H1 (cell line): ENCODE data around the gene C20orf144. TPM values are rescaled to one million over a fixed set of nuclear protein-coding genes. Genes with fewer than 3 reads are reported as not detected.
A peak's percentile ranks its signal among the peaks of the same experiment; 100 is the strongest.

Source experiments
- CTCF ChIA-PET: fragments of 300-600 bp; sonication (Branson Sonifier 250); formaldehyde crosslinking; loops from one replicate; lab custom pipeline; 2021; ENCODE audit not compliant: partially characterized antibody; lab: Charles Lee
- POLR2A ChIA-PET: fragments of 300-600 bp; sonication (Branson Sonifier 250); formaldehyde crosslinking; loops from one replicate; lab custom pipeline; 2021; ENCODE audit warnings: inconsistent platforms; ENCODE audit not compliant: partially characterized antibody; lab: Charles Lee
- DNase-seq, 2 experiments: peaks; one replicate each; pipeline versions ENCODE4 v3.0.0 to v3.0.0-alpha.2; 2010 to 2022; ENCODE audit warnings: low spot score in 2 of 2, low read depth in 1 of 2, mixed read lengths in 1 of 2
- FAIRE-seq: peaks from 2 replicates; lab custom pipeline; 2011; peaks lifted over from hg19 to GRCh38; lab: Jason Lieb, UNC
- H2AFZ ChIP-seq: 2 replicates; pipeline ENCODE4 v1.8.1; 2012; ENCODE audit warnings: low read length, inconsistent platforms
- H2AK5ac ChIP-seq: 2 replicates; pipeline ENCODE4 v1.6.1; 2013; ENCODE audit warnings: low read depth, low read length
- H2BK120ac ChIP-seq: replicated peaks from 2 replicates; pipeline ENCODE3; 2013; ENCODE audit warnings: low read depth, low read length, inconsistent platforms
- H2BK12ac ChIP-seq: 2 replicates; pipeline ENCODE4 v1.6.1; 2013; ENCODE audit warnings: low read depth, low read length
- H2BK15ac ChIP-seq: 2 replicates; pipeline ENCODE4 v1.6.1; 2013; ENCODE audit warnings: low read length
- H2BK20ac ChIP-seq: 2 replicates; pipeline ENCODE4 v1.6.1; 2013; ENCODE audit warnings: low read length
- H2BK5ac ChIP-seq: 2 replicates; pipeline ENCODE4 v1.6.1; 2013; ENCODE audit warnings: low read depth, low read length
- H3K14ac ChIP-seq: 2 replicates; pipeline ENCODE4 v1.6.1; 2013; ENCODE audit warnings: inconsistent platforms; ENCODE audit not compliant: insufficient read length
- H3K18ac ChIP-seq: 2 replicates; pipeline ENCODE4 v1.6.1; 2013; ENCODE audit warnings: low read length; ENCODE audit errors: extremely low read depth
- H3K23ac ChIP-seq: 2 replicates; pipeline ENCODE4 v1.6.1; 2013; ENCODE audit warnings: inconsistent platforms; ENCODE audit not compliant: insufficient read length
- H3K23me2 ChIP-seq: 2 replicates; pipeline ENCODE4 v1.6.1; 2013; ENCODE audit warnings: low read depth, low read length
- H3K27ac ChIP-seq: 2 replicates; pipeline ENCODE4 v1.6.1; 2011; ENCODE audit warnings: low read depth, low read length, inconsistent platforms
- H3K27me3 ChIP-seq, 4 experiments: replicated peaks in 1 of 4; 1 replicate in 1 of 4; 2 replicates in 3 of 4; pipeline versions ENCODE4 v1.6.1 to v1.8.1; 2011 to 2013; ENCODE audit warnings: low read length in 3 of 4, mild to moderate bottlenecking in 3 of 4, inconsistent platforms in 2 of 4, mixed read lengths in 2 of 4, moderate library complexity in 1 of 4; ENCODE audit not compliant: control insufficient read depth in 3 of 4, insufficient read depth in 3 of 4; ENCODE audit errors: extremely low read depth in 1 of 4
- H3K36me3 ChIP-seq, 4 experiments: 2 replicates each; pipeline versions ENCODE4 v1.6.1 to v1.8.1; 2011 to 2013; ENCODE audit warnings: mild to moderate bottlenecking in 4 of 4, low read length in 3 of 4, moderate library complexity in 2 of 4, control low read depth in 1 of 4, inconsistent platforms in 1 of 4; ENCODE audit not compliant: insufficient read depth in 4 of 4, control insufficient read depth in 2 of 4
- H3K4ac ChIP-seq: replicated peaks from 2 replicates; pipeline ENCODE3; 2013; ENCODE audit warnings: low read length, low read depth, mixed read lengths, inconsistent platforms; ENCODE audit not compliant: insufficient read length
- H3K4me1 ChIP-seq, 4 experiments: replicated peaks in 1 of 4; 1 replicate in 1 of 4; 2 replicates in 3 of 4; pipeline versions ENCODE4 v1.6.1 to v1.8.1; 2011 to 2013; ENCODE audit warnings: low read length in 3 of 4, inconsistent platforms in 2 of 4, mixed read lengths in 1 of 4; ENCODE audit not compliant: insufficient read depth in 4 of 4, control insufficient read depth in 3 of 4
- H3K4me2 ChIP-seq, 2 experiments: 2 replicates each; pipeline versions ENCODE4 v1.6.1 to v1.8.1; 2011 to 2013; ENCODE audit warnings: low read depth in 2 of 2, low read length in 2 of 2, control low read depth in 1 of 2, inconsistent platforms in 1 of 2, mild to moderate bottlenecking in 1 of 2; ENCODE audit not compliant: insufficient read depth in 1 of 2
- H3K4me3 ChIP-seq, 4 experiments: fragments of 200-600, 300-600 bp in 1 of 4; sonication (generic), shearing (Covaris generic), sonication (Bioruptor Twin) in 1 of 4; 2 replicates each; pipeline versions ENCODE4 v1.5.1 to v1.8.1; 2011 to 2016; ENCODE audit warnings: low read length in 4 of 4, low read depth in 3 of 4, control low read depth in 2 of 4, inconsistent platforms in 2 of 4, mild to moderate bottlenecking in 2 of 4, mixed read lengths in 1 of 4, moderate library complexity in 1 of 4; ENCODE audit not compliant: insufficient read depth in 2 of 4; ENCODE audit errors: extremely low read depth in 1 of 4
- H3K56ac ChIP-seq: replicated peaks from 2 replicates; pipeline ENCODE3; 2013; ENCODE audit warnings: low read depth, mild to moderate bottlenecking, mixed read lengths, low read length, inconsistent platforms; ENCODE audit not compliant: insufficient read length
- H3K79me1 ChIP-seq: 2 replicates; pipeline ENCODE4 v1.6.1; 2013; ENCODE audit warnings: low read depth, low read length, control low read depth
- H3K79me2 ChIP-seq, 2 experiments: 2 replicates each; pipeline versions ENCODE4 v1.6.1 to v1.8.1; 2012 to 2013; ENCODE audit warnings: low read length in 2 of 2, mild to moderate bottlenecking in 2 of 2, inconsistent platforms in 1 of 2; ENCODE audit not compliant: insufficient read depth in 2 of 2, control insufficient read depth in 1 of 2
- H3K9ac ChIP-seq, 4 experiments: replicated peaks in 1 of 4; 1 replicate in 1 of 4; 2 replicates in 3 of 4; pipeline versions ENCODE4 v1.6.1 to v1.8.1; 2011 to 2013; ENCODE audit warnings: low read depth in 3 of 4, low read length in 3 of 4, control low read depth in 2 of 4, mild to moderate bottlenecking in 2 of 4, moderate library complexity in 2 of 4, inconsistent platforms in 1 of 4; ENCODE audit errors: extremely low read depth in 1 of 4
- H3K9me3 ChIP-seq, 2 experiments: 2 replicates each; pipeline versions ENCODE4 v1.6.1 to v1.8.1; 2012 to 2013; ENCODE audit warnings: mild to moderate bottlenecking in 2 of 2, moderate library complexity in 2 of 2, control low read depth in 1 of 2, inconsistent platforms in 1 of 2, low read depth in 1 of 2, low read length in 1 of 2, mixed read lengths in 1 of 2; ENCODE audit not compliant: insufficient read depth in 2 of 2
- H4K20me1 ChIP-seq, 2 experiments: replicated peaks in 1 of 2; 2 replicates each; pipeline versions ENCODE3 to v1.8.1; 2011 to 2013; ENCODE audit warnings: inconsistent platforms in 2 of 2, low read length in 2 of 2, mild to moderate bottlenecking in 1 of 2; ENCODE audit not compliant: insufficient read depth in 2 of 2, control insufficient read depth in 1 of 2
- H4K5ac ChIP-seq: 2 replicates; pipeline ENCODE4 v1.6.1; 2013; ENCODE audit warnings: low read length, low read depth, mixed read lengths, inconsistent platforms; ENCODE audit not compliant: insufficient read length
- H4K8ac ChIP-seq: 2 replicates; pipeline ENCODE4 v1.8.0; 2013; ENCODE audit warnings: mild to moderate bottlenecking, moderate library complexity, low read length, inconsistent platforms; ENCODE audit not compliant: insufficient read depth; ENCODE audit errors: extremely low read depth
- H4K91ac ChIP-seq: replicated peaks from 2 replicates; pipeline ENCODE3; 2013; ENCODE audit warnings: low read length, mixed read lengths, inconsistent platforms; ENCODE audit not compliant: insufficient read length
- CBX8 ChIP-seq: fragments of 300-800, 300-1000 bp; sonication (generic); IDR thresholded peaks from 2 replicates; pipeline ENCODE4 v1.7.1; 2016; ENCODE audit warnings: low read depth, low read length, borderline replicate concordance
- CHD2 ChIP-seq: IDR thresholded peaks from 2 replicates; pipeline ENCODE4 v1.6.1; 2012; ENCODE audit warnings: low read length, improper control_type of control experiment
- JUN ChIP-seq: IDR thresholded peaks from 2 replicates; pipeline ENCODE4 v1.6.1; 2011; ENCODE audit warnings: low read depth, mild to moderate bottlenecking, improper control_type of control experiment, low read length
- MAFK ChIP-seq: IDR thresholded peaks from 2 replicates; pipeline ENCODE4 v1.6.1; 2012; ENCODE audit warnings: low read depth, mild to moderate bottlenecking, improper control_type of control experiment, low read length
- NANOG ChIP-seq: IDR thresholded peaks from 2 replicates; pipeline ENCODE4 v1.6.1; 2011; ENCODE audit warnings: low read length, low read depth, mild to moderate bottlenecking, inconsistent platforms; ENCODE audit not compliant: insufficient read depth, poor library complexity, severe bottlenecking
- RFX5 ChIP-seq: IDR thresholded peaks from 2 replicates; pipeline ENCODE4 v1.6.1; 2011; ENCODE audit warnings: low read depth, low read length, improper control_type of control experiment, borderline replicate concordance
- SIN3A ChIP-seq, 2 experiments: IDR thresholded peaks in 1 of 2; conservative IDR thresholded peaks in 1 of 2; 2 replicates each; pipeline ENCODE4 v1.6.1; 2011 to 2012; ENCODE audit warnings: low read length in 2 of 2, improper control_type of control experiment in 1 of 2, low read depth in 1 of 2, mild to moderate bottlenecking in 1 of 2
- SIX5 ChIP-seq: IDR thresholded peaks from 2 replicates; pipeline ENCODE4 v1.6.1; 2011; ENCODE audit warnings: mild to moderate bottlenecking, low read depth, low read length
- TBP ChIP-seq: IDR thresholded peaks from 2 replicates; pipeline ENCODE4 v1.6.1; 2011; ENCODE audit warnings: low read depth, low read length, improper control_type of control experiment
- YY1 ChIP-seq: IDR thresholded peaks from 2 replicates; pipeline ENCODE4 v1.6.1; 2011; ENCODE audit warnings: low read depth, mild to moderate bottlenecking, low read length
- WGBS, 2 experiments: shearing (Covaris generic) in 1 of 2; methylation state at CpG; one replicate each; pipeline versions ENCODE4 v1.1.6 to v1.1.7; 2013 to 2015; ENCODE audit warnings: low lambda C conversion rate in 2 of 2, mixed read lengths in 2 of 2, inconsistent platforms in 1 of 2, low coverage in 1 of 2, missing lambda C conversion rate in 1 of 2; ENCODE audit not compliant: insufficient replicate concordance in 2 of 2, insufficient coverage in 1 of 2, insufficient read length in 1 of 2; ENCODE audit errors: extremely low coverage in 1 of 2, missing lambda C conversion rate in 1 of 2; 5-methylcytosine and 5-hydroxymethylcytosine counted together
- polyA plus RNA-seq, 7 experiments: library from polyadenylated mRNA; depleted of rRNA in 3 of 7; stranded (reverse) in 5 of 7; unstranded in 2 of 7; fragments of >200 nt in 5 of 7; fragments of 200-250 nt in 2 of 7; gene quantifications; 1 replicate in 5 of 7; 2 replicates in 1 of 7; 4 replicates in 1 of 7; pipeline versions ENCODE4 v1.2.1 to v1.2.3, GENCODE V29; 2011 to 2013; ENCODE audit warnings: missing spikeins in 2 of 7, mixed read lengths in 2 of 7
- total RNA-seq: library from RNA; stranded (reverse); fragmentation: NEBNext Ultra II Directional; extraction: Animal tissue kit (Norgen Biotek cat#: 25700); gene quantifications from 2 replicates; pipeline ENCODE4 v1.2.1, GENCODE V29; 2021
- TF ChIP-seq, protein P1 (sequence below): IDR thresholded peaks from 2 replicates; pipeline ENCODE4 v1.6.1; 2012; ENCODE audit warnings: inconsistent platforms

C20orf144 gene
- total and polyA plus RNA-seq, 2 of the 8 experiments (the other 6 are each of a cell fraction or from before 2014, with no cell fraction given), result 0.21 to 0.24 TPM

GRCh38 chr20:33668466-33669155, 6.5 kb downstream of the C20orf144 start:
- Histone ChIP-seq H3K27me3 (peaks cover 0 to 10% (median 3%) of the 10 kb centered on the region in 4 experiments; a peak in 3 of 7 replicates), H3K79me1 (no peaks in the 10 kb centered on the region; the same call in 1 of the 2 replicates), H2AFZ (no peak overlapping the region), H3K9me3 (peaks cover 0 to 5% of the 10 kb centered on the region in 2 experiments; a peak in 1 of 4 replicates), H4K5ac (no peak overlapping the region), H4K91ac (no peak overlapping the region), H3K4me2 (no peak overlapping the region; a peak in 1 of 4 replicates), H3K23me2 (peaks cover 23% of the 10 kb centered on the region)
- DNase-seq (no peak), FAIRE-seq (no peak)
- CTCF ChIA-PET, result interaction anchor here (0.6 to 4.3 kb wide), 32 partner anchors 9 to 1842 kb away, joined by 3 to 38 read pairs (median 4); no protein-coding TSS in a partner anchor
- no peak for TF ChIP-seq CHD2
- TF ChIP-seq SIN3A (conservative IDR thresholded peaks at IDR 0.05 in 1 of 2, IDR thresholded peaks at IDR 0.05 in 1 of 2; ENCODE audit: low read depth in 1 of 2, low read length in 2 of 2), result no peak
- TF ChIP-seq JUN, result no peak
- TF ChIP-seq CBX8, result no peak
- TF ChIP-seq RFX5, result no peak
- TF ChIP-seq YY1, result no peak
- TF ChIP-seq NANOG, result no peak
- no peak for TF ChIP-seq TBP
- TF ChIP-seq SIX5, result no peak
- no peak for TF ChIP-seq MAFK
- TF ChIP-seq, protein P1, sequence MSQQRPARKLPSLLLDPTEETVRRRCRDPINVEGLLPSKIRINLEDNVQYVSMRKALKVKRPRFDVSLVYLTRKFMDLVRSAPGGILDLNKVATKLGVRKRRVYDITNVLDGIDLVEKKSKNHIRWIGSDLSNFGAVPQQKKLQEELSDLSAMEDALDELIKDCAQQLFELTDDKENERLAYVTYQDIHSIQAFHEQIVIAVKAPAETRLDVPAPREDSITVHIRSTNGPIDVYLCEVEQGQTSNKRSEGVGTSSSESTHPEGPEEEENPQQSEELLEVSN, result no peak
- TF ChIP-seq, all 59 proteins: peak for 0
- H3K56ac ChIP-seq, result no peak overlapping the region
- H4K20me1 ChIP-seq, result peaks cover 0 to 15% of the 10 kb centered on the region in 2 experiments
- H4K8ac ChIP-seq, result no peak overlapping the region
- H3K4me3 ChIP-seq, result no peak overlapping the region
- 0 out of 2 replicates have a peak overlapping the region, but pooled peaks have one; percentile 29 for H2BK15ac ChIP-seq
- no peak overlapping the region for H3K4ac ChIP-seq
- 89% methylated on average over 13 of the region's 13 CpGs; no CpG with 5 or more reads in 1 of the 2 experiments for WGBS, 2 experiments
- no peak overlapping the region for H3K14ac ChIP-seq
- no peak overlapping the region for H3K27ac ChIP-seq
- no peak overlapping the region for H3K18ac ChIP-seq
- H2BK12ac ChIP-seq, result no peak overlapping the region
- H3K36me3 ChIP-seq, result peaks cover 2 to 10% (median 6%) of the 10 kb centered on the region in 4 experiments; a peak in 4 of 8 replicates
- no peak overlapping the region for H3K23ac ChIP-seq
- no peak overlapping the region for H2BK5ac ChIP-seq
- no peak overlapping the region for H2BK20ac ChIP-seq
- no peak overlapping the region for H2AK5ac ChIP-seq
- peaks cover 0 to 29% (median 19%) of the 10 kb centered on the region in 4 experiments; a peak in 5 of 7 replicates for H3K4me1 ChIP-seq
- no peak overlapping the region for H3K9ac ChIP-seq
- POLR2A ChIA-PET, result interaction anchor here (1.0 to 17.9 kb wide), 4 partner anchors 10 to 158 kb away, joined by 3 to 245 read pairs (median 33); partner anchors contain the start of gene NECAB3
- H2BK120ac ChIP-seq, result no peak overlapping the region
- no peaks in the 10 kb centered on the region for H3K79me2 ChIP-seq
